Measurements from ENCODE around the gene SSNA1.

Gene SSNA1

GRCh38 chr9:137170486-137171148 lies 17.9 kb upstream of the SSNA1 start:
- Mint-ChIP-seq H3K27ac (no peak overlapping the region), H3K4me1 (ENCODE audit: low read depth) (no peaks in the 10 kb centered on the region), H3K36me3 (no peaks in the 10 kb centered on the region), H3K4me3 (no peak overlapping the region), H3K27me3 (peaks cover 3% of the 10 kb centered on the region), H3K9me3 (ENCODE audit: low read depth) (no peaks in the 10 kb centered on the region)

GRCh38 chr9:137171149-137171900 lies 17.2 kb upstream of the SSNA1 start:
- Mint-ChIP-seq H3K27me3 (peaks cover 3% of the 10 kb centered on the region), H3K36me3 (no peaks in the 10 kb centered on the region), H3K4me1 (ENCODE audit: low read depth) (no peaks in the 10 kb centered on the region), H3K27ac (no peak overlapping the region), H3K4me3 (no peak overlapping the region), H3K9me3 (ENCODE audit: low read depth) (no peaks in the 10 kb centered on the region)

- Mint-ChIP-seq H3K4me1 (ENCODE audit: low read depth) (no peaks in the 10 kb centered on the region), H3K9me3 (ENCODE audit: low read depth) (no peaks in the 10 kb centered on the region), H3K27me3 (no peaks in the 10 kb centered on the region), H3K36me3 (no peaks in the 10 kb centered on the region), H3K27ac (no peak overlapping the region), H3K4me3 (no peak overlapping the region)
Measured at GRCh38 chr9:137172901-137173795, 15.3 kb upstream of the SSNA1 start.

- H3K27ac Mint-ChIP-seq = no peak overlapping the region
Measured at GRCh38 chr9:137173796-137174664, 14.4 kb upstream of the SSNA1 start.

GRCh38 chr9:137174722-137175293 lies 13.7 kb upstream of the SSNA1 start:
- no peak overlapping the region for H3K27ac Mint-ChIP-seq
- no peaks in the 10 kb centered on the region for H3K4me1 Mint-ChIP-seq (ENCODE audit: low read depth)
- H3K4me3 Mint-ChIP-seq = no peak overlapping the region
- H3K27me3 Mint-ChIP-seq = no peaks in the 10 kb centered on the region
- H3K9me3 Mint-ChIP-seq (ENCODE audit: low read depth) = no peaks in the 10 kb centered on the region
- H3K36me3 Mint-ChIP-seq = no peaks in the 10 kb centered on the region

More at GRCh38 chr9:137173796-137174664, 14.4 kb upstream of the SSNA1 start:
- no peaks in the 10 kb centered on the region for H3K36me3 Mint-ChIP-seq
- no peaks in the 10 kb centered on the region for H3K9me3 Mint-ChIP-seq (ENCODE audit: low read depth)
- H3K4me1 Mint-ChIP-seq (ENCODE audit: low read depth) = no peaks in the 10 kb centered on the region
- no peak overlapping the region for H3K4me3 Mint-ChIP-seq
- no peaks in the 10 kb centered on the region for H3K27me3 Mint-ChIP-seq

- no peaks in the 10 kb centered on the region for H3K4me1 Mint-ChIP-seq (ENCODE audit: low read depth)
- H3K4me3 Mint-ChIP-seq = no peak overlapping the region
- H3K27me3 Mint-ChIP-seq = no peaks in the 10 kb centered on the region
- H3K36me3 Mint-ChIP-seq = no peaks in the 10 kb centered on the region
- no peaks in the 10 kb centered on the region for H3K9me3 Mint-ChIP-seq (ENCODE audit: low read depth)
- no peak overlapping the region for H3K27ac Mint-ChIP-seq
Measured at GRCh38 chr9:137175345-137175961, 13.0 kb upstream of the SSNA1 start.

GRCh38 chr9:137176302-137177182 lies 11.9 kb upstream of the SSNA1 start:
- H3K4me3 Mint-ChIP-seq = no peak overlapping the region
- H3K27me3 Mint-ChIP-seq = no peaks in the 10 kb centered on the region
- no peaks in the 10 kb centered on the region for H3K9me3 Mint-ChIP-seq (ENCODE audit: low read depth)
- no peak overlapping the region for H3K27ac Mint-ChIP-seq
- no peaks in the 10 kb centered on the region for H3K4me1 Mint-ChIP-seq (ENCODE audit: low read depth)
- no peaks in the 10 kb centered on the region for H3K36me3 Mint-ChIP-seq

- Mint-ChIP-seq H3K4me3 (no peak overlapping the region), H3K27ac (no peak overlapping the region), H3K27me3 (no peaks in the 10 kb centered on the region), H3K36me3 (no peaks in the 10 kb centered on the region), H3K4me1 (ENCODE audit: low read depth) (no peaks in the 10 kb centered on the region), H3K9me3 (ENCODE audit: low read depth) (no peaks in the 10 kb centered on the region)
Measured at GRCh38 chr9:137178201-137178938, 10.1 kb upstream of the SSNA1 start.

GRCh38 chr9:137178939-137179630 lies 9.4 kb upstream of the SSNA1 start:
- no peaks in the 10 kb centered on the region for H3K27me3 Mint-ChIP-seq
- H3K4me1 Mint-ChIP-seq (ENCODE audit: low read depth) = no peaks in the 10 kb centered on the region
- H3K4me3 Mint-ChIP-seq = no peak overlapping the region
- no peak overlapping the region for H3K27ac Mint-ChIP-seq
- no peaks in the 10 kb centered on the region for H3K36me3 Mint-ChIP-seq
- H3K9me3 Mint-ChIP-seq (ENCODE audit: low read depth) = no peaks in the 10 kb centered on the region

- Mint-ChIP-seq H3K4me1 (ENCODE audit: low read depth) (no peaks in the 10 kb centered on the region), H3K4me3 (no peak overlapping the region), H3K36me3 (no peaks in the 10 kb centered on the region), H3K27me3 (no peaks in the 10 kb centered on the region), H3K9me3 (ENCODE audit: low read depth) (no peaks in the 10 kb centered on the region), H3K27ac (no peak overlapping the region)
Measured at GRCh38 chr9:137179761-137180160, 8.7 kb upstream of the SSNA1 start.

GRCh38 chr9:137180491-137180890 lies 8.0 kb upstream of the SSNA1 start:
- Mint-ChIP-seq H3K36me3 (no peaks in the 10 kb centered on the region), H3K9me3 (ENCODE audit: low read depth) (no peaks in the 10 kb centered on the region), H3K4me1 (ENCODE audit: low read depth) (no peaks in the 10 kb centered on the region), H3K27ac (no peak overlapping the region), H3K4me3 (no peak overlapping the region), H3K27me3 (no peaks in the 10 kb centered on the region)

GRCh38 chr9:137181680-137182079 lies 6.8 kb upstream of the SSNA1 start:
- no peaks in the 10 kb centered on the region for H3K36me3 Mint-ChIP-seq
- H3K4me3 Mint-ChIP-seq = no peak overlapping the region
- no peaks in the 10 kb centered on the region for H3K27me3 Mint-ChIP-seq
- no peaks in the 10 kb centered on the region for H3K9me3 Mint-ChIP-seq (ENCODE audit: low read depth)
- peaks cover 2% of the 10 kb centered on the region for H3K4me1 Mint-ChIP-seq (ENCODE audit: low read depth)
- no peak overlapping the region for H3K27ac Mint-ChIP-seq
